Urinary bladder (tissue), 4 donors: Measurements from ENCODE around the gene DAB1. TPM values are rescaled to one million over a fixed set of nuclear protein-coding genes. Genes with fewer than 3 reads are reported as not detected.

Source experiments
- DNase-seq: peaks from one replicate; pipeline ENCODE4 v3.0.0-alpha.2; 2015; ENCODE audit errors: extremely low spot score
- H3K27ac ChIP-seq: one replicate; pipeline ENCODE4 v1.5.1; 2013; ENCODE audit warnings: low read depth, mild to moderate bottlenecking, moderate library complexity
- H3K36me3 ChIP-seq: one replicate; pipeline ENCODE4 v1.6.1; 2013; ENCODE audit warnings: mild to moderate bottlenecking, moderate library complexity; ENCODE audit not compliant: insufficient read depth
- H3K4me1 ChIP-seq: one replicate; pipeline ENCODE4 v1.6.1; 2013; ENCODE audit warnings: mild to moderate bottlenecking, moderate library complexity; ENCODE audit not compliant: insufficient read depth
- H3K4me3 ChIP-seq: one replicate; pipeline ENCODE4 v1.5.1; 2013; ENCODE audit warnings: low read depth, low read length
- WGBS: extraction: QIAGEN DNeasy Blood & Tissue Kit; methylation state at CpG from one replicate; pipeline ENCODE4 v1.1.7; 2013; 5-methylcytosine and 5-hydroxymethylcytosine counted together
- polyA plus RNA-seq: library from polyadenylated mRNA; stranded (reverse); fragments of 200-250 nt; gene quantifications from one replicate; pipeline ENCODE4 v1.2.3, GENCODE V29; 2013
- total RNA-seq: library from RNA; depleted of rRNA; stranded (reverse); fragments of >200 nt; gene quantifications from one replicate; pipeline ENCODE4 v1.2.3, GENCODE V29; 2014
- donor health status: healthy with polysubstance abuse.
- donor health status: healthy.

The DAB1 gene
- total and polyA plus RNA-seq, 2 donors: 0.86 to 4.9 TPM

DNA sequence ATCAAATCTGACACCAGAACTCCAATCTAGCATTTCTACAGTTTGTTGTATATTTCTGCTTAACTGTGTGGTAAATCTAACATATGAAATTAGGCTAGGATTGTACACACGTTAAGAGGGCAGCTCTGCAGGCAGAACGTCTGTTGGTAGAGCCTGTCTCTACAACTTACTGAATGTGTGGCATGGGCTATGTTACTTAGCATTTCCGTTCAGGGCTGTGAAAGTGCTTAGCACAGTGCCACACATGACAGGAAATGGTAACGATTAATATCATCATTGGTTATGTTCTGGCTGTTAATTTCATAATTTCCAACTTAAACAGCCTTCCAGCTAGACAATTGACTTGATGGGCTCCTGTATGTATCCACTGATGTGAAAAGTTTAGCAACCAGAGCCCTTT, 448.4 kb downstream of the DAB1 start:
- WGBS: 82% methylated on average over 4 of the region's 4 CpGs
- H3K4me1 ChIP-seq: no peaks in the 10 kb centered on the region
- no peak for DNase-seq

GRCh38 chr1:56973923-56974742, 449.7 kb downstream of the DAB1 start:
- WGBS: 69% methylated on average over 5 of the region's 5 CpGs
- H3K27ac ChIP-seq: no peak overlapping the region
- DNase-seq: no peak
- H3K4me1 ChIP-seq: no peaks in the 10 kb centered on the region
- H3K4me3 ChIP-seq: no peak overlapping the region
- no peaks in the 10 kb centered on the region for H3K36me3 ChIP-seq

More for the DNA sequence above, 448.4 kb downstream of the DAB1 start:
- no peak overlapping the region for H3K4me3 ChIP-seq
- H3K36me3 ChIP-seq: no peaks in the 10 kb centered on the region
- no peak overlapping the region for H3K27ac ChIP-seq

GRCh38 chr1:56972976-56973375, 450.9 kb downstream of the DAB1 start:
- H3K36me3 ChIP-seq: no peaks in the 10 kb centered on the region
- no peaks in the 10 kb centered on the region for H3K4me1 ChIP-seq
- no peak overlapping the region for H3K27ac ChIP-seq
- no peak overlapping the region for H3K4me3 ChIP-seq
- no peak for DNase-seq
- 68% methylated on average over 1 of the region's 1 CpG for WGBS

DNA sequence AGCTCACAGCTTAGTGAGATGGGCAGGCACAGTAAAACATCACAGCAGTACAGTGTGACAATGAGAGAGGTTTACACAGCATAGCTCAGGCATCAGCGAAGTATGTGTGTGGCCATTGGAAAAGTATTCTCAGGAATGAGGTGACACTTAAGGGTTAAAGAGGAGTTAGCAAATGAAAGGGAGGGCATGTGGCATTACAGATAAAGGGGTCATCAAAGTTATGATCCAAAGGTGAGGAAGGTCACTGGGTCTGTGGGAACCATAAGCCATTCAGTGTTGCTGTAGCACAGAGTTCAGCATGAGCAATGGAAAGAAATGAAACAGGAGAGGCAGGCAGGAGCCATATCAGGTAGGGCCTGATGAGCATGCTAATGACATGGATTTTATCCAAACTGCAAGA, 453.6 kb downstream of the DAB1 start:
- Histone ChIP-seq H3K4me3 (no peak overlapping the region), H3K36me3 (no peaks in the 10 kb centered on the region), H3K4me1 (no peaks in the 10 kb centered on the region), H3K27ac (no peak overlapping the region)
- DNase-seq: no peak
- WGBS: 91% methylated on average over 1 of the region's 1 CpG

GRCh38 chr1:56968878-56969495, 454.9 kb downstream of the DAB1 start:
- no peak overlapping the region for H3K4me3 ChIP-seq
- 77% methylated on average over 2 of the region's 2 CpGs for WGBS

DNA sequence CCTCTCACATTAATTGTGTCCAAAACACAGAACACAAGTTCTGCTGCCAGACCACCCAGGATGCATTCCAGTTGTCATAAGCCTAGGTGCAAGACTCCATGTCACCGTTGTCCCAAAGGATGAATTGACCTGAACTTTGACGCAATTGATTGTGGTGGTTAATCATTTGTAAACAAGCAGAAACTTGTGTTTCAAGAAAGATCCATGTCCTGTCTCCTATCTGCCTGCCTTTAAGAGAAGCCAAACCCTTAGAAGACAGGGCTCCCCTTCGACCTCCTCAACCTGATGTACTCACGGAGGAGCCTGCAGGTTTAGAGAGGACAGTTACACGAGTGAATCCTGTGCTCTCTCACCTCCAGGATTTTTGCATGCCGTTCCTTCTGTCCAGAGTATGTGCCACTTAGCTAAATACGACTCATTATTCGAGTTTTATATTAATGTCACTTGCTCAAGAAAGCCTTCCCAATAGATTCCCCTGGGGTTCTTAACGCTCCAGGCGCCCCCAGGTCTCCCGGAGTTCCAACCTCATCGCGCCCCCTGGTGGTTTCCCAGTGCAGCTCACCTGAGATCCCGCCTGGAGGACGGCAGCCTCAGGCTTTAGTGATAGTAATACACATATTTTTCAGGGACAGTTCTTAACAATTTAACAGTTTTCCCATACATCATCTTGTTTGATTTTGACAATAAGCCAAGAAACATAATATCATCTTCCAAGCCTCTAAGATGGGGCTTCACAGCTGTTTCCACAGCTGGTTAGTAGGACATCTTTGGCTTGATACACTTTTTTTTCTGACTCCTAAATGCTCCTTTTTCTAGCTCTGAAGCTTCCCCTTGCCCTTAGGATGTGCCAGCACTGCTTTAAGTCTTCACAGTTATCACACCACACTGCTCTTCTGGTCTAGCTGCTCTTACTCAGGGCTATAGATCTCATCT, 455.7 kb downstream of the DAB1 start:
- Histone ChIP-seq H3K4me1 (no peaks in the 10 kb centered on the region), H3K36me3 (no peaks in the 10 kb centered on the region), H3K4me3 (no peak overlapping the region), H3K27ac (no peak overlapping the region)
- no peak for DNase-seq
- 48% methylated on average over 15 of the region's 15 CpGs for WGBS

More at GRCh38 chr1:56968878-56969495, 454.9 kb downstream of the DAB1 start:
- no peaks in the 10 kb centered on the region for H3K36me3 ChIP-seq
- no peaks in the 10 kb centered on the region for H3K4me1 ChIP-seq
- no peak overlapping the region for H3K27ac ChIP-seq
- DNase-seq: no peak

- Histone ChIP-seq H3K36me3 (no peaks in the 10 kb centered on the region), H3K27ac (no peak overlapping the region), H3K4me1 (no peaks in the 10 kb centered on the region), H3K4me3 (no peak overlapping the region)
- 83% methylated on average over 3 of the region's 3 CpGs for WGBS
- no peak for DNase-seq
Measured at GRCh38 chr1:56967355-56967754, 456.5 kb downstream of the DAB1 start.

- no peak for DNase-seq
- Histone ChIP-seq H3K27ac (no peak overlapping the region), H3K4me1 (no peaks in the 10 kb centered on the region), H3K36me3 (no peaks in the 10 kb centered on the region), H3K4me3 (no peak overlapping the region)
- WGBS: 96% methylated on average over 1 of the region's 1 CpG
Measured at GRCh38 chr1:56966698-56966999, 457.2 kb downstream of the DAB1 start.

DNA sequence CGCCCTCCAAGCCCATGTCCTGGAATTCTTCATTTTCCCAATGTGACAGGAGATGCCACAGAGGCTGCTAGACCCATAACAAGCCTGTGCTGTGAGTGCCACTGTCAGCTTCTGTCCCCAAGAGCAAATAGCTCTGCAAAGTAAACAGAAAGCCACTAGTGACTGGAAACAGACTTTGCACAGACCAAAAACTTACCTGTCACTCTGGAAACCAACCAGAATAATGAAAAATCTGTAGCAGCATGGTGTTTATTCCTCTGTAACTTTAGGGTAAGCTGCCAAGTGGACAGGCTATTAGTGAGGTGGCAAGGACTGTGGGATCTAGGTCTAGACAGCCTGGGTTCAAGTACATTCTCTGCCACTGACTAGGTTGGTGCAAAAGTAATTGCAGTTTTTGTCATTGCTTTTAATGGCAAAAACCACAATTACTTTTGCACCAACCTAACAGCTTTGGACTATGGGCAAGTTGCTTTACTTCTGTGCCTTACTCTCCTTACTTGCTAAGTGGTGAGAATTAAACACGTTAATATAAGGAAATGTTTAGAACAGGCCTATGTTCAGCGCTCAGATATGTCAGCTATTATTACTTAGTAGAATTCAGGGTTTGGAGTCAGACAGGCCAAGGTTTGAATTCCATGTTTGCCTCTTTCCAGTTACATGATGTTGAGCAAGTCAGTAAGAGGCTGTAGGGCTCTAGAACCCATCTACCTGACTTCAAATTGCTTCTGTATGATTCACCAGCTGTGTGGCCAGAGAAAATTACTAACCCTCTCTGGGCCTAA, 457.8 kb downstream of the DAB1 start, which contains the start of gene C8B:
TSS of gene C8B (minus strand) at position 100 of the 782 bp plus-strand sequence. CDS start at position 33, 67 bp downstream.
- H3K4me1 ChIP-seq: no peaks in the 10 kb centered on the region
- H3K27ac ChIP-seq: no peak within 1 kb of the TSS
- no peak within 1 kb of the TSS for H3K4me3 ChIP-seq
- no peaks in the 10 kb centered on the region for H3K36me3 ChIP-seq
- 91% methylated on average over 3 of the region's 3 CpGs for WGBS
- DNase-seq: no peak

DNA sequence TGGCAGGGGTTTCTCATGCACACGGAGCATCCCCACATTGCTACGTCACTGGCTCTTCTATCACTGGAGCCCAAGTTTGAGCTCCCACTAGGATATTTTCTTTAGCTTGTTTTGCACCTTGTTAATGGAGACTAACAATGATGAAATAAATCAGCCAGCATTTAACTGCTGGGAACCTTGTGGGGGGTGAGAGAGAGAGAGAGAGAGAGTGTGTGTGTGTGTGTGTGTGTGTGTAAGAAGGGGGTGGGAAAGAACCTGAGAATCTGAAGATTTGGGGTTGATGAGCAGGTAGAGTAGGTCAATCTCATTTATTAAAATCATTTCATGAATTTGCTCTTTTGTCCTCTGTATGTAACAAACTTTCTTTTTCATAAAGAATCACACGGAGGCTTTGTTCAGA, 458.7 kb downstream of the DAB1 start:
- 73% methylated on average over 3 of the region's 3 CpGs for WGBS
- H3K36me3 ChIP-seq: no peaks in the 10 kb centered on the region
- H3K4me1 ChIP-seq: no peaks in the 10 kb centered on the region
- no peak for DNase-seq
- H3K4me3 ChIP-seq: no peak overlapping the region
- H3K27ac ChIP-seq: no peak overlapping the region

GRCh38 chr1:56964349-56965017, 459.4 kb downstream of the DAB1 start:
- Histone ChIP-seq H3K4me3 (no peak overlapping the region), H3K4me1 (no peaks in the 10 kb centered on the region), H3K27ac (no peak overlapping the region), H3K36me3 (no peaks in the 10 kb centered on the region)
- WGBS: 86% methylated on average over 9 of the region's 9 CpGs
- DNase-seq: no peak

- no peak for DNase-seq
- no peaks in the 10 kb centered on the region for H3K4me1 ChIP-seq
- H3K27ac ChIP-seq: no peak overlapping the region
- no peaks in the 10 kb centered on the region for H3K36me3 ChIP-seq
- 92% methylated on average over 4 of the region's 4 CpGs for WGBS
- no peak overlapping the region for H3K4me3 ChIP-seq
Measured at GRCh38 chr1:56963667-56964066, 460.2 kb downstream of the DAB1 start.
